A673 (cell line): ENCODE data around the gene PDZD8.

Source experiments
- CTCF ChIP-seq: fragments of 300-800, 200-600 bp; sonication (generic); conservative IDR thresholded peaks from 2 replicates; pipeline ENCODE4 v1.5.1; 2017; ENCODE audit warnings: low read depth, mild to moderate bottlenecking, antibody characterized with exemption, low read length, moderate library complexity, mixed read lengths
- EZH2 ChIP-seq: fragments of 200-600 bp; sonication (generic); IDR thresholded peaks from 2 replicates; pipeline ENCODE4 v1.6.1; 2017; ENCODE audit warnings: borderline replicate concordance, low read depth, mild to moderate bottlenecking, mixed read lengths, antibody characterized with exemption, low read length; ENCODE audit not compliant: poor library complexity, severe bottlenecking

GRCh38 chr10:117239051-117239450 lies 136.2 kb downstream of the PDZD8 start:
- TF ChIP-seq CTCF, result no peak
- no peak for TF ChIP-seq EZH2
